RWPE1 (cell line): ENCODE data around the gene SPIRE1.

ENCODE experiments used
- CTCF ChIA-PET: fragments of 350-600 bp; sonication (Branson Sonifier 250); formaldehyde crosslinking; extraction: SDS; loops from one replicate; lab custom pipeline; 2021; lab: Yijun Ruan, JAX
- POLR2A ChIA-PET: fragments of 400-600 bp; formaldehyde crosslinking; extraction: SDS; loops from one replicate; lab custom pipeline; 2020; ENCODE audit warnings: antibody characterized with exemption; ENCODE audit not compliant: low non-redundant PET; lab: Yijun Ruan, JAX
- DNase-seq: peaks from one replicate; pipeline ENCODE4 v3.0.0; 2012; ENCODE audit warnings: low spot score
- H3K27ac ChIP-seq: fragments of 450-650 bp; 2 replicates; pipeline ENCODE4 v1.5.1; 2017
- CTCF ChIP-seq: fragments of 450-650 bp; conservative IDR thresholded peaks from 2 replicates; pipeline ENCODE4 v1.5.1; 2017; ENCODE audit warnings: low read depth, mild to moderate bottlenecking

The SPIRE1 gene

GRCh38 chr18:12532661-12533060 lies 125.2 kb downstream of the SPIRE1 start:
- no peak for TF ChIP-seq CTCF
- H3K27ac ChIP-seq: no peak overlapping the region
- ChIA-PET POLR2A (no interaction called here), CTCF (interaction anchor here (0.6 kb wide), 1 partner anchor 9 kb away, joined by 3 read pairs; no protein-coding TSS in a partner anchor)
- no peak for DNase-seq

GRCh38 chr18:12531749-12532148 lies 126.2 kb downstream of the SPIRE1 start:
- H3K27ac ChIP-seq: no peak overlapping the region
- CTCF ChIA-PET: interaction anchor here (0.5 to 0.6 kb wide), 2 partner anchors 94 to 109 kb away, joined by 3 read pairs; no protein-coding TSS in a partner anchor
- no peak for TF ChIP-seq CTCF
- no peak for DNase-seq
- POLR2A ChIA-PET: no interaction called here

GRCh38 chr18:12520442-12520992 lies 137.4 kb downstream of the SPIRE1 start:
- DNase-seq: no peak
- ChIA-PET CTCF (no interaction called here), POLR2A (no interaction called here)
- no peak for TF ChIP-seq CTCF
- H3K27ac ChIP-seq: no peak overlapping the region

- ChIA-PET POLR2A (no interaction called here), CTCF (no interaction called here)
- no peak overlapping the region for H3K27ac ChIP-seq
- no peak for DNase-seq
- no peak for TF ChIP-seq CTCF
These were observed 138.9 kb downstream of the SPIRE1 start for GRCh38 chr18:12518832-12519531.

- DNase-seq: no peak
- ChIA-PET CTCF (no interaction called here), POLR2A (no interaction called here)
- TF ChIP-seq CTCF: no peak
- H3K27ac ChIP-seq: no peak overlapping the region
These were observed 139.6 kb downstream of the SPIRE1 start for GRCh38 chr18:12518326-12518725.

GRCh38 chr18:12517142-12517825 lies 140.6 kb downstream of the SPIRE1 start:
- no peak for TF ChIP-seq CTCF
- ChIA-PET CTCF (no interaction called here), POLR2A (no interaction called here)
- DNase-seq: no peak
- H3K27ac ChIP-seq: no peak overlapping the region
